Measurements from ENCODE around the gene FBXL16. TPM values are rescaled to one million over a fixed set of nuclear protein-coding genes. Genes with fewer than 3 reads are reported as not detected.

Gene FBXL16
- total RNA-seq, 1 experiment from 2014 or later, result 1.1 TPM

GRCh38 chr16:685967-686366, 19.6 kb downstream of the FBXL16 start:
- H3K36me3 ChIP-seq (ENCODE audit: insufficient read depth, low read length, poor library complexity, severe bottlenecking), result peaks cover 27% of the 10 kb centered on the region
- no peak overlapping the region for H3K27ac ChIP-seq (ENCODE audit: low read depth, low read length, poor library complexity, severe bottlenecking)
- intact Hi-C loops (cut with micrococcal nuclease; ENCODE audit: unreplicated experiment), result loop anchor here (5.0 kb wide), 1 partner anchor 294 kb away; no protein-coding TSS in a partner anchor
- no peak overlapping the region for H3K4me3 ChIP-seq (ENCODE audit: low read depth, low read length, poor library complexity, severe bottlenecking)
- H3K27me3 ChIP-seq (replicated peaks; ENCODE audit: insufficient read depth, low read depth, low read length, poor library complexity), result no peaks in the 10 kb centered on the region
- no peak for DNase-seq (ENCODE audit: low spot score)
- ChIA-PET CTCF (no interaction called here), POLR2A (ENCODE audit: low non-redundant PET) (no interaction called here)
- TF ChIP-seq, protein P1, sequence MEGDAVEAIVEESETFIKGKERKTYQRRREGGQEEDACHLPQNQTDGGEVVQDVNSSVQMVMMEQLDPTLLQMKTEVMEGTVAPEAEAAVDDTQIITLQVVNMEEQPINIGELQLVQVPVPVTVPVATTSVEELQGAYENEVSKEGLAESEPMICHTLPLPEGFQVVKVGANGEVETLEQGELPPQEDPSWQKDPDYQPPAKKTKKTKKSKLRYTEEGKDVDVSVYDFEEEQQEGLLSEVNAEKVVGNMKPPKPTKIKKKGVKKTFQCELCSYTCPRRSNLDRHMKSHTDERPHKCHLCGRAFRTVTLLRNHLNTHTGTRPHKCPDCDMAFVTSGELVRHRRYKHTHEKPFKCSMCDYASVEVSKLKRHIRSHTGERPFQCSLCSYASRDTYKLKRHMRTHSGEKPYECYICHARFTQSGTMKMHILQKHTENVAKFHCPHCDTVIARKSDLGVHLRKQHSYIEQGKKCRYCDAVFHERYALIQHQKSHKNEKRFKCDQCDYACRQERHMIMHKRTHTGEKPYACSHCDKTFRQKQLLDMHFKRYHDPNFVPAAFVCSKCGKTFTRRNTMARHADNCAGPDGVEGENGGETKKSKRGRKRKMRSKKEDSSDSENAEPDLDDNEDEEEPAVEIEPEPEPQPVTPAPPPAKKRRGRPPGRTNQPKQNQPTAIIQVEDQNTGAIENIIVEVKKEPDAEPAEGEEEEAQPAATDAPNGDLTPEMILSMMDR (conservative IDR thresholded peaks at IDR 0.05; ENCODE audit: low read depth, low read length), result peak; percentile 64
- TF ChIP-seq EZH2 (IDR thresholded peaks at IDR 0.05; ENCODE audit: borderline replicate concordance, low read depth, low read length, poor library complexity, severe bottlenecking), result no peak
- no TSS peak for BruUV-seq (replicated peaks)
- H3K4me1 ChIP-seq (ENCODE audit: insufficient read depth, low read length, poor library complexity, severe bottlenecking), result peaks cover 31% of the 10 kb centered on the region
- no peaks in the 10 kb centered on the region for H3K9me3 ChIP-seq (ENCODE audit: low read depth, low read length, poor library complexity, severe bottlenecking)

- intact Hi-C loops (cut with micrococcal nuclease; ENCODE audit: unreplicated experiment), result loop anchor here (5.0 kb wide), 1 partner anchor 293 kb away; no protein-coding TSS in a partner anchor
- Histone ChIP-seq H3K4me3 (ENCODE audit: low read depth, low read length, poor library complexity, severe bottlenecking) (no peak overlapping the region), H3K4me1 (ENCODE audit: insufficient read depth, low read length, poor library complexity, severe bottlenecking) (peaks cover 32% of the 10 kb centered on the region), H3K27me3 (replicated peaks; ENCODE audit: insufficient read depth, low read depth, low read length, poor library complexity) (no peaks in the 10 kb centered on the region), H3K9me3 (ENCODE audit: low read depth, low read length, poor library complexity, severe bottlenecking) (no peaks in the 10 kb centered on the region), H3K36me3 (ENCODE audit: insufficient read depth, low read length, poor library complexity, severe bottlenecking) (peaks cover 27% of the 10 kb centered on the region), H3K27ac (ENCODE audit: low read depth, low read length, poor library complexity, severe bottlenecking) (no peak overlapping the region)
- CTCF ChIA-PET, result no interaction called here
- BruUV-seq (replicated peaks), result no TSS peak
- no peak for DNase-seq (ENCODE audit: low spot score)
- POLR2A ChIA-PET (ENCODE audit: low non-redundant PET), result no interaction called here
- TF ChIP-seq EZH2 (IDR thresholded peaks at IDR 0.05; ENCODE audit: borderline replicate concordance, low read depth, low read length, poor library complexity, severe bottlenecking), result no peak
- TF ChIP-seq, protein P1 (conservative IDR thresholded peaks at IDR 0.05; ENCODE audit: low read depth, low read length), result no peak
Measured at GRCh38 chr16:684961-685696, 20.5 kb downstream of the FBXL16 start.

GRCh38 chr16:684071-684794, 21.4 kb downstream of the FBXL16 start, which contains the start of gene JMJD8:
JMJD8 (minus strand) TSS chr16:684334; CDS start chr16:684319, 15 bp downstream.
- H3K4me1 ChIP-seq (ENCODE audit: insufficient read depth, low read length, poor library complexity, severe bottlenecking), result peaks cover 33% of the 10 kb centered on the region
- no peaks in the 10 kb centered on the region for H3K27me3 ChIP-seq (replicated peaks; ENCODE audit: insufficient read depth, low read depth, low read length, poor library complexity)
- peak within 1 kb of the TSS; percentile 63 for H3K4me3 ChIP-seq (ENCODE audit: low read depth, low read length, poor library complexity, severe bottlenecking)
- no TSS peak for BruUV-seq (replicated peaks)
- intact Hi-C loops (cut with micrococcal nuclease; ENCODE audit: unreplicated experiment), result no loop called here
- TF ChIP-seq, protein P1 (conservative IDR thresholded peaks at IDR 0.05; ENCODE audit: low read depth, low read length), result no peak
- no peaks in the 10 kb centered on the region for H3K9me3 ChIP-seq (ENCODE audit: low read depth, low read length, poor library complexity, severe bottlenecking)
- H3K36me3 ChIP-seq (ENCODE audit: insufficient read depth, low read length, poor library complexity, severe bottlenecking), result peaks cover 27% of the 10 kb centered on the region
- ChIA-PET POLR2A (ENCODE audit: low non-redundant PET) (no interaction called here), CTCF (no interaction called here)
- H3K27ac ChIP-seq (ENCODE audit: low read depth, low read length, poor library complexity, severe bottlenecking), result peak within 1 kb of the TSS; percentile 86
- DNase-seq (ENCODE audit: low spot score), result peak; percentile 98

Measured in A673 (cell line).